ENCODE measurements around the gene RRAS2.

RRAS2 gene

DNA sequence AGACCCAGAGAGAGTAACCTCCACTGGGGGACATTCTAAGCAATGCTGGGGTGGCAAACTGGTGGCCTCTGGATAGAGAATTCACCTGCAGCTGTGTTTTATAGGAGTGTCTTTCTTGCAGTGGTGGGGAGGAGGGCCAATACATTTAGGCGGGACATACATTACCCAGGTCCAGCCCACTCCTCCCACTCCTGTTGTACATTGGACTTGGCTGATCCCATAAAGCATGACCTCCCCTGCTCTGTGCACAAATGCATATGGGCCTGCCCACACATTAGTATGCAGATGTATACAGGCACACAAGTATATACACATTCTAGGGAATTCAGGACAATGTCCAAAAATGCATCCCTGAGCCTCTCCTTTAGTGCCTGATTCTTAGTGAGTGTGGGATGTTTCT, 99.1 kb downstream of the RRAS2 start:
- H3K4me3 ChIP-seq (ENCODE audit: low read depth, low read length): no peak overlapping the region
- ChIA-PET CTCF (interaction anchor here (1.2 kb wide), 1 partner anchor 158 kb away, joined by 3 read pairs; no protein-coding TSS in a partner anchor), POLR2A (no interaction called here)
- H3K4me1 ChIP-seq (ENCODE audit: control insufficient read depth, insufficient read depth, low read length): no peaks in the 10 kb centered on the region
- no peaks in the 10 kb centered on the region for H3K9me3 ChIP-seq (ENCODE audit: control insufficient read depth, insufficient read depth, low read depth, low read length)
- TF ChIP-seq EGR2 (tag by site-specific recombination; IDR thresholded peaks at IDR 0.05; ENCODE audit: low read depth) (0 out of 2 replicates have a peak, but pooled peaks have one; percentile 23), ZNF391 (tag by site-specific recombination; IDR thresholded peaks at IDR 0.05; ENCODE audit: borderline replicate concordance, low read depth) (no peak), ZFHX2 (tag by site-specific recombination; conservative IDR thresholded peaks at IDR 0.05) (0 out of 2 replicates have a peak, but pooled peaks have one; percentile 18)
- no peak overlapping the region for H3K27ac ChIP-seq (ENCODE audit: extremely low read depth, low read depth, low read length)
- H3K36me3 ChIP-seq (ENCODE audit: control insufficient read depth in 2 of 2, insufficient read depth in 1 of 2, low read length in 2 of 2): peaks cover 0 to 1% of the 10 kb centered on the region in 2 experiments; a peak in 1 of 3 replicates

GRCh38 chr11:14259186-14259784, 99.7 kb downstream of the RRAS2 start:
- Histone ChIP-seq H3K4me1 (ENCODE audit: control insufficient read depth, insufficient read depth, low read length) (no peaks in the 10 kb centered on the region), H3K9me3 (ENCODE audit: control insufficient read depth, insufficient read depth, low read depth, low read length) (no peaks in the 10 kb centered on the region), H3K4me3 (ENCODE audit: low read depth, low read length) (no peak overlapping the region), H3K27ac (ENCODE audit: extremely low read depth, low read depth, low read length) (no peak overlapping the region), H3K36me3 (ENCODE audit: control insufficient read depth in 2 of 2, insufficient read depth in 1 of 2, low read length in 2 of 2) (no peaks in the 10 kb centered on the region)
- ChIA-PET POLR2A (no interaction called here), CTCF (interaction anchor here (1.3 kb wide), 1 partner anchor 196 kb away, joined by 3 read pairs; no protein-coding TSS in a partner anchor)
- no peak for TF ChIP-seq ZNF513 (tag by site-specific recombination; IDR thresholded peaks at IDR 0.05)
- no peak for TF ChIP-seq KLF16 (tag by site-specific recombination; IDR thresholded peaks at IDR 0.05)
- no peak for TF ChIP-seq PRDM1 (tag by site-specific recombination; IDR thresholded peaks at IDR 0.05)
- TF ChIP-seq ZNF600 (tag by site-specific recombination; IDR thresholded peaks at IDR 0.05): no peak
- TF ChIP-seq MYNN (tag by site-specific recombination; IDR thresholded peaks at IDR 0.05; ENCODE audit: borderline replicate concordance): no peak
- TF ChIP-seq ZNF473 (tag by site-specific recombination; IDR thresholded peaks at IDR 0.05): no peak
- TF ChIP-seq ZNF37A (tag by site-specific recombination; IDR thresholded peaks at IDR 0.05): no peak
- no peak for TF ChIP-seq ZNF530 (tag by site-specific recombination; IDR thresholded peaks at IDR 0.05; ENCODE audit: low read depth)
- TF ChIP-seq BCL11B (tag by site-specific recombination; IDR thresholded peaks at IDR 0.05; ENCODE audit: low read depth): no peak
- no peak for TF ChIP-seq ZNF529 (tag by site-specific recombination; IDR thresholded peaks at IDR 0.05; ENCODE audit: insufficient replicate concordance)
- TF ChIP-seq ZNF707 (tag by site-specific recombination; IDR thresholded peaks at IDR 0.05): no peak
- TF ChIP-seq SETDB1 (IDR thresholded peaks at IDR 0.05; ENCODE audit: insufficient read length, low read length): no peak
- no peak for TF ChIP-seq ZNF23 (tag by site-specific recombination; IDR thresholded peaks at IDR 0.05; ENCODE audit: borderline replicate concordance)
- no peak for TF ChIP-seq ZBTB20 (tag by site-specific recombination; IDR thresholded peaks at IDR 0.05)
- TF ChIP-seq ZNF426 (tag by site-specific recombination; IDR thresholded peaks at IDR 0.05): no peak
- no peak for TF ChIP-seq ZNF664 (tag by site-specific recombination; IDR thresholded peaks at IDR 0.05)
- no peak for TF ChIP-seq ZSCAN23 (tag by site-specific recombination; IDR thresholded peaks at IDR 0.05)
- TF ChIP-seq ZNF510 (tag by site-specific recombination; IDR thresholded peaks at IDR 0.05; ENCODE audit: insufficient replicate concordance): no peak
- TF ChIP-seq OSR2 (tag by site-specific recombination; IDR thresholded peaks at IDR 0.05): no peak
